Ishikawa (cell line): ENCODE data around the gene TM2D1.

ENCODE experiments used
- CEBPB ChIP-seq: IDR thresholded peaks from 2 replicates; pipeline ENCODE4 v1.6.1; 2012
- CREB1 ChIP-seq: IDR thresholded peaks from 2 replicates; pipeline ENCODE4 v1.6.1; 2012; ENCODE audit warnings: low read depth
- EGR1 ChIP-seq: IDR thresholded peaks from 2 replicates; pipeline ENCODE4 v1.6.1; 2012
- EP300 ChIP-seq: IDR thresholded peaks from 2 replicates; pipeline ENCODE4 v1.6.1; 2012; ENCODE audit warnings: borderline replicate concordance
- FOXM1 ChIP-seq: IDR thresholded peaks from 2 replicates; pipeline ENCODE4 v1.6.1; 2012; ENCODE audit warnings: low read depth, borderline replicate concordance
- MAX ChIP-seq: IDR thresholded peaks from 2 replicates; pipeline ENCODE4 v1.6.1; 2012
- NFIC ChIP-seq: IDR thresholded peaks from 2 replicates; pipeline ENCODE4 v1.6.1; 2012
- RAD21 ChIP-seq: IDR thresholded peaks from 2 replicates; pipeline ENCODE4 v1.6.1; 2012; ENCODE audit warnings: low read depth
- REST ChIP-seq: IDR thresholded peaks from 2 replicates; pipeline ENCODE4 v1.6.1; 2012; ENCODE audit warnings: low read depth, mild to moderate bottlenecking
- TAF1 ChIP-seq: IDR thresholded peaks from 2 replicates; pipeline ENCODE4 v1.6.1; 2012; ENCODE audit warnings: low read depth, mild to moderate bottlenecking
- TCF12 ChIP-seq: IDR thresholded peaks from 2 replicates; pipeline ENCODE4 v1.6.1; 2012; ENCODE audit warnings: low read depth
- TEAD4 ChIP-seq: IDR thresholded peaks from 2 replicates; pipeline ENCODE4 v1.6.1; 2012
- USF1 ChIP-seq: IDR thresholded peaks from 2 replicates; pipeline ENCODE4 v1.6.1; 2012
- YY1 ChIP-seq: IDR thresholded peaks from 2 replicates; pipeline ENCODE4 v1.6.1; 2012; ENCODE audit warnings: low read depth
- ZBTB7A ChIP-seq: IDR thresholded peaks from 2 replicates; pipeline ENCODE4 v1.6.1; 2012; ENCODE audit warnings: low read depth

Gene TM2D1

GRCh38 chr1:61740751-61741700 lies 16.1 kb upstream of the TM2D1 start:
- TF ChIP-seq CREB1, result no peak
- TF ChIP-seq EP300, result no peak
- TF ChIP-seq TCF12, result no peak
- TF ChIP-seq TAF1, result no peak
- TF ChIP-seq RAD21, result no peak
- TF ChIP-seq TEAD4, result no peak
- TF ChIP-seq MAX, result no peak
- TF ChIP-seq NFIC, result no peak
- TF ChIP-seq CEBPB, result no peak
- TF ChIP-seq YY1, result no peak
- TF ChIP-seq USF1, result no peak
- TF ChIP-seq EGR1, result no peak
- TF ChIP-seq FOXM1, result no peak
- no peak for TF ChIP-seq REST
- TF ChIP-seq ZBTB7A, result no peak

GRCh38 chr1:61732726-61733125 lies 7.8 kb upstream of the TM2D1 start:
- no peak for TF ChIP-seq REST
- no peak for TF ChIP-seq TAF1
- no peak for TF ChIP-seq RAD21
- TF ChIP-seq EGR1, result no peak
- TF ChIP-seq NFIC, result no peak
- no peak for TF ChIP-seq CEBPB
- TF ChIP-seq EP300, result no peak
- TF ChIP-seq ZBTB7A, result no peak
- TF ChIP-seq MAX, result no peak
- no peak for TF ChIP-seq CREB1
- TF ChIP-seq FOXM1, result no peak
- TF ChIP-seq TEAD4, result no peak
- TF ChIP-seq TCF12, result no peak
- TF ChIP-seq YY1, result no peak
- TF ChIP-seq USF1, result no peak

- TF ChIP-seq TAF1 (no peak), TCF12 (no peak), YY1 (no peak), FOXM1 (no peak), TEAD4 (no peak), NFIC (no peak), USF1 (no peak), CREB1 (no peak), EP300 (no peak), CEBPB (no peak), MAX (no peak), ZBTB7A (no peak), REST (no peak), RAD21 (no peak)
Measured at GRCh38 chr1:61727544-61727943, 2.6 kb upstream of the TM2D1 start.

GRCh38 chr1:61724506-61724812 lies 482 bp downstream of the TM2D1 start:
- TF ChIP-seq RAD21, result no peak
- no peak for TF ChIP-seq ZBTB7A
- TF ChIP-seq REST, result no peak
- no peak for TF ChIP-seq TCF12
- no peak for TF ChIP-seq NFIC
- no peak for TF ChIP-seq TAF1
- no peak for TF ChIP-seq MAX
- no peak for TF ChIP-seq CEBPB
- no peak for TF ChIP-seq FOXM1
- no peak for TF ChIP-seq EP300
- no peak for TF ChIP-seq EGR1
- TF ChIP-seq YY1, result no peak
- no peak for TF ChIP-seq TEAD4
- TF ChIP-seq USF1, result no peak
- TF ChIP-seq CREB1, result no peak
